ENCODE results near the gene HOXB9.
A peak's percentile ranks its signal among the peaks of the same experiment; 100 is the strongest.

The HOXB9 gene

GRCh38 chr17:48610282-48611211 is 15.6 kb downstream of the HOXB9 start, which contains the start of gene HOXB7:
TSS of gene HOXB7 (minus strand) at chr17:48611017. CDS start at chr17:48610918, 99 bp downstream.
- peak; percentile 71 for DNase-seq (ENCODE audit: low read depth)

- no peak for DNase-seq (ENCODE audit: low read depth)
Measured at GRCh38 chr17:48609759-48610281, 16.3 kb downstream of the HOXB9 start.

- no peak for DNase-seq (ENCODE audit: low read depth)
Measured at GRCh38 chr17:48609033-48609432, 17.1 kb downstream of the HOXB9 start.

GRCh38 chr17:48608494-48608834 is 17.7 kb downstream of the HOXB9 start:
- DNase-seq (ENCODE audit: low read depth), result no peak

- no peak for DNase-seq (ENCODE audit: low read depth)
Measured at GRCh38 chr17:48606892-48607614, 19.1 kb downstream of the HOXB9 start.

- no peak for DNase-seq (ENCODE audit: low read depth)
Measured at GRCh38 chr17:48605991-48606891, 19.9 kb downstream of the HOXB9 start.

- DNase-seq (ENCODE audit: low read depth), result no peak
Measured at GRCh38 chr17:48605409-48605919, 20.7 kb downstream of the HOXB9 start.

GRCh38 chr17:48604770-48605329 is 21.3 kb downstream of the HOXB9 start, which contains the start of gene HOXB6:
TSS of gene HOXB6 (minus strand) at chr17:48604986. CDS start at chr17:48598150, 6,836 bp downstream.
- DNase-seq (ENCODE audit: low read depth), result no peak

GRCh38 chr17:48603959-48604769 is 22.0 kb downstream of the HOXB9 start:
- DNase-seq (ENCODE audit: low read depth), result peak; percentile 26

GRCh38 chr17:48601539-48602425 is 24.4 kb downstream of the HOXB9 start:
- DNase-seq (ENCODE audit: low read depth), result no peak

GRCh38 chr17:48601207-48601538 is 25.0 kb downstream of the HOXB9 start:
- no peak for DNase-seq (ENCODE audit: low read depth)

- peak; percentile 23 for DNase-seq (ENCODE audit: low read depth)
Measured at GRCh38 chr17:48600244-48601098, 25.7 kb downstream of the HOXB9 start.

- DNase-seq (ENCODE audit: low read depth), result no peak
Measured at GRCh38 chr17:48599354-48599753, 26.8 kb downstream of the HOXB9 start.

- DNase-seq (ENCODE audit: low read depth), result peak; percentile 16
Measured at GRCh38 chr17:48598736-48599135, 27.4 kb downstream of the HOXB9 start.

GRCh38 chr17:48597778-48598631 is 28.2 kb downstream of the HOXB9 start:
- peak; percentile 91 for DNase-seq (ENCODE audit: low read depth)

GRCh38 chr17:48597528-48597777 is 28.7 kb downstream of the HOXB9 start:
- DNase-seq (ENCODE audit: low read depth), result no peak

GRCh38 chr17:48596735-48597527 is 29.2 kb downstream of the HOXB9 start:
- DNase-seq (ENCODE audit: low read depth), result no peak

All from GM04504 (cell line).